Gastrocnemius medialis (tissue), 4 donors: ENCODE data around the gene ZXDC.

ENCODE experiments used
- POLR2A ChIP-seq, 2 donors: fragments of 450-650 bp; IDR thresholded peaks; one replicate each; pipeline ENCODE4 v1.6.1; 2017; ENCODE audit warnings: antibody characterized with exemption in 2 of 2, mild to moderate bottlenecking in 2 of 2, moderate library complexity in 2 of 2
- TF ChIP-seq, protein P1 (sequence below), 5 experiments: fragments of 450-650 bp in 3 of 5; fragments of 200-600 bp in 2 of 5; sonication (generic) in 2 of 5; IDR thresholded peaks in 4 of 5; conservative IDR thresholded peaks in 1 of 5; 1 replicate in 4 of 5; 2 replicates in 1 of 5; pipeline ENCODE4 v1.5.1; 2016 to 2019; ENCODE audit warnings: antibody characterized with exemption in 5 of 5, mild to moderate bottlenecking in 3 of 5, moderate library complexity in 3 of 5

DNA sequence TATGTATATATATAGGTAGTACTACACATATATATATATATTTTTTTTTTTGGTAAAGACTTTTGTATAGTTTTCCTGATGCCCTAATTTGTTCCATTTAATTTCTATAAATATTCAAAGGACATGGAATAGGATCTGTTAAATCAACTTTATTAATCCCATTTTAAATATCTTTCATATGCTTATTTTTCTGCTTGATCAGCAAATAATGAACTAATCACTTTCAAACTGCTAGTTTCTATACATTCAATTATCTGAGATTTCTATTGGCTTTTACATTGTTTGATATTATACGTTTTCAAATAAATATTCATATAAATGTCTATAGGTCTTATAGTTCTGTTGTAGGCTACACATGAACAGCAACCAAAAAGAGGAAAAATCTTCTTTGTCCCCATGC is 21.7 kb downstream of the ZXDC start:
- TF ChIP-seq, protein P1, sequence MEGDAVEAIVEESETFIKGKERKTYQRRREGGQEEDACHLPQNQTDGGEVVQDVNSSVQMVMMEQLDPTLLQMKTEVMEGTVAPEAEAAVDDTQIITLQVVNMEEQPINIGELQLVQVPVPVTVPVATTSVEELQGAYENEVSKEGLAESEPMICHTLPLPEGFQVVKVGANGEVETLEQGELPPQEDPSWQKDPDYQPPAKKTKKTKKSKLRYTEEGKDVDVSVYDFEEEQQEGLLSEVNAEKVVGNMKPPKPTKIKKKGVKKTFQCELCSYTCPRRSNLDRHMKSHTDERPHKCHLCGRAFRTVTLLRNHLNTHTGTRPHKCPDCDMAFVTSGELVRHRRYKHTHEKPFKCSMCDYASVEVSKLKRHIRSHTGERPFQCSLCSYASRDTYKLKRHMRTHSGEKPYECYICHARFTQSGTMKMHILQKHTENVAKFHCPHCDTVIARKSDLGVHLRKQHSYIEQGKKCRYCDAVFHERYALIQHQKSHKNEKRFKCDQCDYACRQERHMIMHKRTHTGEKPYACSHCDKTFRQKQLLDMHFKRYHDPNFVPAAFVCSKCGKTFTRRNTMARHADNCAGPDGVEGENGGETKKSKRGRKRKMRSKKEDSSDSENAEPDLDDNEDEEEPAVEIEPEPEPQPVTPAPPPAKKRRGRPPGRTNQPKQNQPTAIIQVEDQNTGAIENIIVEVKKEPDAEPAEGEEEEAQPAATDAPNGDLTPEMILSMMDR (IDR thresholded peaks at IDR 0.05 in 4 of 5, conservative IDR thresholded peaks at IDR 0.05 in 1 of 5), result no peak
- no peak for TF ChIP-seq POLR2A (IDR thresholded peaks at IDR 0.05)
